Middle frontal gyrus (tissue), 1 donor: ENCODE measurements around the gene RBM47.
"Not testable (repeated sequence)": the region's sequence is repeated elsewhere in the genome, so short reads cannot be mapped to it uniquely, and the experiment has no call there.

Source experiments
- DNase-seq: peaks from one replicate; pipeline ENCODE4 v3.0.0-alpha.2; 2015; ENCODE audit warnings: low spot score; ENCODE audit errors: extremely low spot score

Gene RBM47

DNA sequence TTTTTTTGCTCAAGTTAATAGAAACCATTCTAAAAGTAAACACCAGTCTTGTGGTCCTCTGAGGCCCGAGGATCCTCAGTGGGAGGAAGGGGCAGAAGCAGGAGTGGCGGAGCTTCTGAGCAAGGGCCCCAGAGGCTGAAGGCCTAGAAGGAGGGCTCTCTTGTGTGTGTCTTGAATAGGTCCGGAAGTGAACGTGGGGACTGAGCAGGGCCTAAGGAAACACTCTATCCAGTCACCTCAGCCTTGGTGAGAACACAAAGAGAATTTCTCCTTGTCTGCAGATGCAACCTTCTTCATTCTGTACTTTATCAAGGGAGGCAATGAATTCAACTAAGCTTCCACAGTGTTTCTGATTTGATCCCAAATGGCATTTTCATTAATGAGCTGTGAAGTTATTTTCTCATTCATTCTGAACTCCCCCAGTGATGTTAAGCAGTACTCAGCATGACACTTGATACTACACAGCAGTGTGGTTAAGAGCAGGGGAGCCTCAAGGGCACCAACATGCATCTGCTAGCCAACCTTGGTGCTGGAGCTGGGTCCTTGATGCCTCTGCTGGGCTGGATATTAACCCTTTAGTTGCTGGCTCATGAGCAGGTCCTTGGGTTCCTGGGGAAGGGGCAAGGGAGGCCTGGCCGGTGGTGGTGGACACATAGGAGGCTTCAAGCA is 64.7 kb downstream of the RBM47 start:
- DNase-seq, result no peak

DNA sequence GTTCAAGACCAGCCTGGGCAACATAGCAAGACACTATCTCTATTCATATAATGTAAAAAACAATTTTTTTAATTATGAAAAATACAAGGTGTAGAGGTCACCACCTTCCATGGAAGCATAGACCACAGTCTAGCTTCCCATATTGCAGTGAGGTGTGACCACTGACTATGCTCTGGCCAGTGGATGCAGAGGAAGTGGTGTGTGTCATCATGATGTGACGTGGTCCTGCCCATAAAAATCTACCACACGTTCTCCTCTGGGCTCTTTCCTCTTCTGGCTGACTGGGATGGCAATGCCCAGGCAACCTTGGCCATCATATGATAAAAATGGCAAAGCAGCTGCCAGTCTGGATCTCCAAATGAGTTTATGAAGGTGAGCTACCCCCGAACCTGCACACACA is 65.7 kb downstream of the RBM47 start:
- DNase-seq, result no peak

DNA sequence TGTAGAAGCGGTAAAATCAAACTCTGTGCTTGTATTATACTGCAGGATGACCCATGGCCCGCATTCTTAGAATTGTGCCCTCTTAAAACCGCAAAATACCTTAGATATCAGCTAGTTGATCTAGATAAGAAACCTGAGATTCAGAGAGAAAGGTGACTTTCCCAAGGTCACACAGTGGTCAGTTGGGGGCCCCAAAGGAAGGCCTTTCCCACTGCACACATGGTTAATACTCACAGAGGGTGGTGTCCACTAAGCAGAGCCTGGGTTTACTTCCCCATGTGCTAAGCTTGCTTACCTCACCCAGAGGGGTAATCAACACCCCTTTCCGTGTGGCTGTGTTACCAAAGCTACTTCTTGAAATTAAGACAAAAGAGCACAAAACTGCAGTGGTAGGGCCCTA is 66.3 kb downstream of the RBM47 start:
- no peak for DNase-seq

DNA sequence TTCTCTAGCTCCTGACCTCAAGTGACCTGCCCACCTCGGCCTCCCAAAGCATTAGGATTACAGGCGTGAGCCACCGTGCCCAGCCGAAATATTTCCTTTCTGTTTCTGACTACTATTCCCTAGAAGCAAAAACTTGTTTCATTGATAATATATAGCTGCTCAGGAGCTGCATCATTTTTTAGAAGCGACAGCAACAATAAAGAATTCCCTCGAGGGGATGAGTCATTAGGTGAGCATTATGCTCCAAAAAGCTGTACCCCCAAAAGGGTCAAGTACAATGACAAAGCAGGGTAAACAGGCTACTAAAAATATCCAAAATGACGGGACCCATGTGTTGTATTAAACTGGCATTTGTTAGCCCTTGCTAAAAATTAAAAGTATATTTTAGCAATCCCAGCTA is 67.0 kb downstream of the RBM47 start:
- DNase-seq, result no peak

DNA sequence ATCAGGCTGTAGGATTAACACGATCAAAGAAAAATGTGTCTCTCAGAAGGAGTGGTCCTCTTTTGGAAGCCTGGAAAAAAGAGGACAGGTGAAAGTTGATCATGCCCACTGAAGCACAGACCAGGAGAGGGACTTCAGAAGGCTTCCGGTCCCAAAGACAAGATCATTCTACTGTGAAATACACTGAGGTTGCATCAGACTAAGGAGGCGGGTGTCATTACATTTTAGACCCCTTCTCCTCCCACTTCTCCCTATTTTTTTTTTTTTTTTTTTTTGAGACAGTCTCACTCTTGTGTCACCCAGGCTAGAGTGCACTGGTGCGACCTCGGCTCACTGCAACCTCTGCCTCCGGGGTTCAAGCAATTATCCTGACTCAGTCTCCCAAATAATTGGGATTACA is 67.5 kb downstream of the RBM47 start:
- DNase-seq, result no peak

DNA sequence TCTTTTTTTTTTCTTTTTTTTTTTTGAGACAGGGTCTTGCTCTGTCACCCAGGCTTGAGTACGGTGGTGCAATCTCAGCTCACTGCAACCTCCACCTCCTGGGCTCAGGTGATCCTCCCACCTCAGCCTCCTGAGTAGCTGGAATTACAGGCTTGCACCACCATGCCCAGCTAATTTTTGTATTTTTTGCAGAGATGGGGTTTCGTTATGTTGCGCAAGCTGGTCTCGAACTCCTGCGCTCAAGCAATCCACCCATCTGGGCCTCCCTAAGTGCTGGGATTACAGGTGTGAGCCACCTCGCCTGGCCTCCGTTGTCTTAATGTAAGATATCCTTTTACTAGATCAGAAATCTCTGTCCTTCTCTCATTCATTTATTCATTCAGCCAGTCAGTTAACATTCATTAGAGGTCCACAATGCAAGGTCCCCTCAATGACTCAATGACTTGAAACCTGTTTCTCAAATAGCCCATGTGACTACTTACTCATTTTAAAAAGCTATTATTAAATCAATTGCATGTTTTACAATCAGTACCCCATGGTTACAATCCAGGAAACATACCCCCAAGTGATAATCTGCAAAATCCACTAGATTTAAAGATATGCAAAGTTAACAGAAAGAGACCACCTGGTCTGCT is 68.0 kb downstream of the RBM47 start:
- DNase-seq, result not testable (repeated sequence)

DNA sequence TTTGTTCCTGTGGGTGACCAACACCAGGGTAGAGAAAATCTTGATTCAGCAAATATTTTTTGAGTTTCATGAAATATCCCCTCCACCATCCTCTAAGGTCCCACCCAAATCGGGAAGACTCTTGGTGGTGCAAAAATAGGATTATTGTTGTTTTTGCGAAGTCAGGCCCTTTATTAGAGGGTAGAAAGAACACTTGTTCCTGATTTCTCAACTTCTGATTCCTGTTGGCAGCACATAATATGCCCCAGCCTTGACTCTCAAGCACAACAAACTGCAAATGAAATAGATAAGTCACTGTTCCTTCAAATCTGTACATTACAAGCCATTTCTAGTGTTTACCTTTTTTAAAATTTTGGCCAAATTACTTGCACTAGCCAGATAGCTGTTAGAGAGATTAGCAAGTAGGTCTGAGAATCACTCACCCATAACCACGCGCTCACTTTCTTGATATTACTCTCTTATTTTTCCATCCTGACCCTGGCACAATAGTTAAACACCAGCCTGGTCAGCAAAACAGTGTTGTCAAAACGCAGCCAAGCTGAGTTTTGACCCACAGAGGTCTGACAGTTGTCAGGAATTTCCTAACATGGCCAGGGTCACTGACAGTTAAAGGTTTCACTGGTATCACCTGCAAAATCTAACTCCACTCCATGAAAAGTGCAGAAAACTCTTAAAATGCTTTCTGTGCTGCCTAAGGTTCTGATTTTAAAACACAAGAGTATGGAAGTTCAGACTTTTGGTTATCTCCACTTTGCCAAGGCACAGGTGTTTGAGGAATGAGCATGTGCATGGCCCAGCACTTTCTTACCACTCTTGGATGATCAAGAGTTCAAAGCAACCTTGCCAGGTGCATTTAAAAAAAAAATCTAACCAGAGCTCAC is 69.8 kb downstream of the RBM47 start:
- DNase-seq, result no peak

DNA sequence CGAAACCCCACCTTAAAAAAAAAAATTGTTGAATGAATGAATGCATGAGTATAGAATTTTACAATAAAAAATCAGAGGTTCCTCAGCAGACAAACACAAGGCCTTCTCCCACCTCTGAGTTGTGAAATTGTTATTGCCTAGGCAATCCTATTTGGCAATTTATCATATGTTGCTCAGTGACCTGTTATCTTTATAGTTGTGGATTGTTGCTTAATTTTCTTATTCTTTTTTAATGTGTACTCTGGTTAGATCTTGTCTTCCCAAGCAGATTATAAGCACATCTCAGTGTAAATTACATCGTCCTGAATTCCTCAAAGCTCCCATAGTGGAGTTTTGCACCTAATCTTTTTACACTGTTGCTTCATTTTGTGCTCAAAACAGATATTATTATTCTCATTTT is 71.9 kb downstream of the RBM47 start:
- no peak for DNase-seq

DNA sequence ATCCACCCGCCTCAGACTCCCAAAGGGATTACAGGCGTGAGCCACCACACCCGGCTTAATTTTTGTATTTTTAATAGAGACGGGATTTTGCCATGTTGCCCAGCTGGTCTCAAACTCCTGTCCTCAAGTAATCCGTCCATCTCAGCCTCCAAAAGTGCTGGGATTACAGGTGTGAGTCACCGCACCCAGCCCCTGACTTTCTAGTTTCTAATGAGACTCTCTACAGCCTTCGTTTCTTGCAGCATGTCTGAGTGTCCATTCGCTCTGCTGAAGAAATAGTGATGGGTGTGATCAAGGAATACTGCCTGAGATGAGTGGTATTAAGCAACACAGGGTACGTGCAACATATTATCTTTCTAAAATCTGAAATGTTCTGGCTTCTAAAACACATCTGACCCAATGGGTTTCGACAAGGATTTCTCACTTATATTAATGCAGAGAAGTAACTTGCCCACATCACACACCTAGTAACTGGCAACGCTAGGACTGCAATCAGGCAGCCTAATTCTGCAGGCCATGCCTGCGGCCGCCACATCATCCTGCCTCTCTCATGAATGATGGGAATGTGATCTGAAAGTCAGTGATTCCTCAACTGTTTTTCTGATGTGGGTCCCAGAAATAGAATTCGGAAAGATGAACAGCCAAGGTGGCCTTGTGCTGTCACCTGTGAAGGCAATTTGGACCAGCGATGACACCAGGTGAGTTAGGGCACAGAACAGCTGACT is 74.3 kb downstream of the RBM47 start:
- no peak for DNase-seq

DNA sequence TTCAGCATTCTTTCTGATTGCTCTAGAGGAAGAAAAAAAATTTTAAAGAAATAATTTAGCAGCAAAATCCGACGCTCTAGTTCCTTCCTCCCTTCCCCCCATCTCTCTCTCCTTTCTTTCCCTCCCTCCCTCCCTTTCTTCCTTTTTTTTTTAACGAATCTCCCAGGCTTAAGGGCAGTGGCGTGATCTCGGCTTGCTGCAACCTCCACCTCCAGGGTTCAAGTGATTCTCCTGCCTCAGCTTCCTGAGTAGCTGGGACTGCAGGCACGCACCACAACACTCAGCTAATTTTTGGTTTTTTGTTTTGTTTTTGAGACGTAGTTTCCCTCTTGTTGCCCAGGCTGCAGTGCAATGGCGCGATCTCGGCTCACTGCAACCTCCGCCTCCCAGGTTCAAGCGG is 75.0 kb downstream of the RBM47 start:
- not testable (repeated sequence) for DNase-seq

DNA sequence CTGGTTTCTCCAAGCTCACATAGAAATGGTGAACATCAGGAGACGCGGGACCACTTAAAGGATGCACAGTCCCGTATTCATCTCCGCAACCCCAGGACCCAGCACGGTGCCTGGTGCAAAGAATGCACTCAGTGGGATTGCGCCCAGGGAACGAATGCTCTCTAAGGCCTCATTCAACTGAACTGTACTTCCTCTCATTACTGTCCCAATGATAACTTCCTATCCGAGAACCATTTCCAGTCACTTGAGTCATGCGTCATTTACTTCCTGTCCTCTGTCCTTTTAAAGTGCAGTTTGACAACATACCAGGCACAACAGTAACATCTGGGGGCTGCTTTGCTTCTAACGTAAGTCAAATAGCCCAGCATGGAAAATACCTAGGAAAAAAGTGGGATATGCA is 75.7 kb downstream of the RBM47 start:
- DNase-seq, result no peak

DNA sequence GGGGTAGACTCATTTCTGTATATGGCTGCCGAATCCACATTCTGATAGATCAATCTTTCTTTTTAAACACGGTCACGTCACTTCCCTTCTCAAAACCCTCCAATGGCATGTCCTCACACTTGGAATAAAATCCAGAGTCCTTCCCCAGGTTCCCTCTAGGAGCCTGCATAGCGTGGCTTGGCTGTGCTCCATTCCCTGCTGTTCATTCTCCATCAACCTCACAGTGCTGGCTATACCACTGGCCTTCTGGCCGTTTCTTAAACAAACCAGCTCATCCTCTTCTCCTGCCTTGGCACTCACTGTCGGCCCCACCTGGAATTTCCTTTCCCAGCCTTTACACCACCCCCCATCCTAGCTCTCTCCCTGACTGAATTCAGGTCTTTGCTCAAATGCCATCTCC is 77.1 kb downstream of the RBM47 start:
- DNase-seq, result no peak

DNA sequence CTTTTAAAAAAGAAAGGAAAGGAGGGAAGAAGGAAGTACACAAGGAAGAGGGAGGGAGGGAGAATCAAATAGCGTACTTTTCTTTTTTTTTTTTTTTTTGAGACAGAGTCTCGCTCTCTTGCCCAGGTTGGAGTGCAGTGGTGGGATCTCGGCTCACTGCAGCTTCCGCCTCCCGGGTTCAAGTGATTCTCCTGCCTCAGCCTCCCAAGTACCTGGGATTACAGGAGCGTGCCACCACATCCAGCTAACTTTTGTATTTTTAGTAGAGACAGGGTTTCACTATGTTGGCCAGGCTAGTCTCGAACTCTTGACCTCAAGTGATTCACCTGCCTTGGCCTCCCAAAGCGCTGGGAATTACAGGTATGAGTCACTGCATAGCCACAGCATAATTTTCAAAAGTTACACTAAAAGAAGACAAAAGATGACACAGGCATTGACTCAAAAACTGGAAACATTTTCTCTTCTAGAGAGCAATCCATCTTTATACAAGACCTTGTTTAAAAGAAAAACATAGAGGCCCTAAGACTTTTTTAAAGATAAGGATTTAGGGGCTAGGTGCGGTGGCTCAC is 78.0 kb downstream of the RBM47 start:
- not testable (repeated sequence) for DNase-seq

DNA sequence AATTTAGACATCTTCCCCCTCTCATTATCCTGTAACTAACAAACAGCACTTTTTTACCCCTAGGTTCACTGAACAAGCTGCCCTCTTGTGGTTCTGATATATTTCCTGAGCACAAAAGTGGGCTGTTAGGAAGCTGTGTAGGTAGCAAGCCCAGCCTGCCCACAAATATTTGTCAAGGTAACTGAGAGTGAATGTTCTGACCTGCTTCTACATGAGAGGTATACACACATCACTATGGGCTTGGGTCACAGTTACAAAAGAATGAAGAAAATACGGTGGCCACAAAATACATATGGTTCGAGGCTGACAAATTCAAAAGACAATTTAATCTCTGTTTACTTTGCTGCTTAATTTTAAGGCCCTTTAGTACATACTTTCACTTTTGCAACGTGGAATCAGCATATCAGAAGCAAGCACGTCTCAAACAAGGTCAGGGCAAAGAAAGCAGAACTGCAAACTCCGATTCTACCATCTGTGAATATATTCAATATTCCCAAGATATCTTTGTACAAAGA is 78.7 kb downstream of the RBM47 start:
- DNase-seq, result no peak

DNA sequence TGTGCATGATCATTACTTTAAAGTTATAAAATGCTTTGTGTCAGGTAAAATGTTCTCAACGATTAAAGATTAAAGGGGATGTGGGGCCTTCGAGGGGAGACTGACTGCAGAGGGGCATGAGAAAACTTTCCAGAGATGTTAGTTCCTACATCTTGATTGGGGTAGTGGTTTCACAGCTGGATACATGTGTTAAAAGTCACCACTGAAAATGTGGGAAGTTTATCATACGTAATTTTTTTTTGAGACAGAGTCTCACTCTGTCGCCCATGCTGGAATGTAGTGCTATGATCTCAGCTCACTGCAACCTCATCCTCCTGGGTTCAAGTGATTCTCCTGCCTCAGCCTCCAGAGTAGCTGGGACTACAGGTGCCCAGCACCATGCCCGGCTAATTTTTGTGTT is 79.5 kb downstream of the RBM47 start:
- no peak for DNase-seq

DNA sequence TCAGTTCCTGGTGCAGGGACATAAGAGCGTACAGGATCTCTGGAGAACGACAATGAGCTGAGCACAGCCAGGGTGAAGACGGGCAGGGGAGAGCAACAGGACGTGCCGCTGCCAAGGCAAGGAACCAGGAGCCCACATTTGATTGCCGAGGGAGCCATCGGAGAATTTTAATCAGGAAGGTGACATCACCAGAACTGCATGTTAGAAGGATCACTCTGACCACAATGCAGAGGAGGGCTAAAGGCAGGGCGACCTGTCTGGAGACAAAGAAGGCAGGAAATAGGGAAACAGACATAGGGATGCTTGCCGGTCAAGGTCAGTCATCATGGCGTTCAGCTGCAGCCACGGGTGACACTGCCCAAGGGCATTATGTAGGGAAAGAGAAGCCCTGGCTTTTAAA is 81.4 kb downstream of the RBM47 start:
- no peak for DNase-seq

DNA sequence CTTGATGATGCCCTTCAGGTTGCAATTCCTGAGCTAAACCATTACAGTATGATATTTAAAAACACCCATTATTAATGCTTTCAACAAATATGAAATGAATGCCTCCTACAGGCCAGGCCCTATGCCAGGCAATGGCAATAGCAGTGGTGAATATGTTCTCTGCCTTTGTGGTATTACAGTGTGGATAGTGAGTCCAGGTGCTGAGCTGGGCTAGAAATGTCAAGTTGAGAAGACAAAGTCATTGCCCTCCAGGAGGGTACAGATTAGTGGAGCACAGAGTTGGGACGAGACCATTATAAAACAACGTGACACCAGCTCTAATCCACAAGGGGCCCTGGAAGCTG is 81.9 kb downstream of the RBM47 start:
- no peak for DNase-seq

DNA sequence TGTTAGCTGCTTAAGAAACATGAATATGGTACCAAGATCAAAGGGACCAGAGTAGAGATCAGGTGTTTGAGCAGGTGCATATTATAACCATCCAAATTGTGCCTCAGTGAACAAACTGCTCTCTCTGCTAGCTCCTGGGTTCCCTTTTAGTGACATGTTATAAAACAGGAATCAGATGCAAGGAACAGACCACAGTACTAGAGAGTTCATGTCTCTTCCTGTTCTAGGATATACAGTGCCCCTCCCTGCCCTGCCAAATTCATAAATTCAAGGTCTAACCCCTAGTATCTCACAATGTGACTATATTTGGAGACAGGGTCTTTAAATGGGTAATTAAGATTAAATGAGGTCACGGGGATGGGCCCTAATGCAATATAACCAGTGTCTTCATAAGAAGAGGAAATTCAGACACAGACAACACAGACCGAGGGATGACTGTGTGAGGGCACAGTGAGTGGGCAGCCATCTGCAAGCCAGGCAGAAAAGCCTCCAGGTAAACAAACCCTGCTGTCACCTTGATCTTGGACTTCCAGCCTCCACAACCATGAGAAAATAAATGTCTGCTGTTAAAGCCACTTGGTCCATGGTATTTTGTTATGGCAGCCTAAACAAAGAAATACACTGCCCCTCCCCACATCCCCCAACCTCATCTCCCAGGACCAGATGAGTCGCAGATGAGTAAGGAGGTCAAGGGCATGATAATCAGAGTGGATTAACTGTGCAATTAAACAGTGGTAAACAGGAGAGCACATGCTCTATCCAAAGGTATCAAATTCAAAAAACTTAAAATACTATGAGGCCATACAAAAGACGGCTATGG is 82.5 kb downstream of the RBM47 start:
- DNase-seq, result no peak

DNA sequence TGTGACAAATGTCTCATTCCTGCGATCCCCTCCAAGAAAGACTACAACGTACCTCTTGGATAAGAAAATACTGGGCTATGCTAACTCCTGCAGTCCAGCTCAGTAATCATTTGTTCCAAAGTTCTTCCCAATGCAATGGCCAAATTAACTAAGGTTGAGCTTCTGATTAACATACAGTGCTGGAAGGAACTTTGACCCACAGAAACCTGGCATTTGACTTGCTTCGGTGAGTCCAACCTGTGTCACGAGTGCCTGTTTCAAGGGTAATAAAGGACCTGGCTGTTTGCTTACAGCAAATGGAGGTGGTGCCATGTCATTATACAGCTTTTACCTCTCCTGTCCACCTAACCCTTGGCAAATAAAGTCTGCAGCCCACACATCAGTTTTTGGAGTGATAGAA is 83.2 kb downstream of the RBM47 start:
- DNase-seq, result no peak

DNA sequence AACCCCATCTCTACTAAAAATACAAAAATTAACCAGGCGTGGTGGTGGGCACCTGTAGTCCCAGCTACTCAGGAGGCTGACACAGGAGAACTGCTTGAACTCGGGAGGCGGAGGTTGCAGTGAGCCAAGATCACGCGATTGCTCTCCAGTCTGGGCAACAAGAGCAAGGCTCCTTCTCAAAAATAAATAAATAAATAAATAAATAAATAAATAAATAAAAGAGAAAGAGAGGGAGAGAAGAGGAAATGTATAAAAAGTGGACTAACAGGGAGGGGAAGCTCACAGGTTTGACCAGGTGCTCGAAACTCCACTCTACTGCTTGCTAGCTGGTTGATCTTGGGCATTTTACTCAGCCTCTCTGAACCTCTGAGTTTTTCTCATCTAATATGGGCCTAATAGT is 84.2 kb downstream of the RBM47 start:
- not testable (repeated sequence) for DNase-seq
